Upper lobe of left lung (tissue), 4 donors: ENCODE data around the gene ATXN7L1.

ENCODE experiments used
- POLR2A ChIP-seq, 4 donors: fragments of 450-650 bp; IDR thresholded peaks; one replicate each; pipeline ENCODE4 v1.5.1; 2016 to 2017; ENCODE audit warnings: antibody characterized with exemption in 4 of 4, mild to moderate bottlenecking in 2 of 4
- POLR2AphosphoS5 ChIP-seq, 2 donors: sonication (generic); formaldehyde crosslinking; IDR thresholded peaks; one replicate each; pipeline ENCODE4 v1.5.1; 2017; ENCODE audit warnings: antibody characterized with exemption in 2 of 2

DNA sequence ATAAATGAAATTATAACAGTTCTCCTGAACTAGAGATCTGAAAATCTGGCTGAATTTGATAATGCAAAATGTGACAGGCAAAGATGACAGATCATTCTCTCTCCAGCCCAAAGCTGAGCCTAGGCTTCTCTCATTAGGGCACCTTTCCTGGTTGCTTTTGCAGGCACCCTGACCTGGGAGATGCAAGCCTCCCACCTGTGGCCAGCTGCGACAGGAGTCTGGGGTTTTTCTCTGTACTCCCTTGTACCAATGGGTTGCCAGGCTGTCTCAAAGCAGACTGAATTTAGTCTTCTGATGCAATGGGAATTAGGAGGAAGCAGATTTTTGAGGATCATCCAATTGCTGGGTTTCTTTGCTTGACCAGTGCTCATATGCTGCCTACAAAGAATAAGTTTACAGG, 210.1 kb downstream of the ATXN7L1 start:
- TF ChIP-seq POLR2A (IDR thresholded peaks at IDR 0.05) (no peak), POLR2AphosphoS5 (IDR thresholded peaks at IDR 0.05) (no peak)
